RCC 7860 (cell line): ENCODE results near the gene KLK14.

Experiments
- DNase-seq: peaks from one replicate; pipeline ENCODE4 v3.0.0-alpha.2; 2015; ENCODE audit warnings: low spot score
- FAIRE-seq: peaks from 2 replicates; lab custom pipeline; 2012; peaks lifted over from hg19 to GRCh38; lab: Jason Lieb, UNC

The KLK14 gene

GRCh38 chr19:51082611-51083010 lies at the start of gene KLK14:
Gene KLK14 (minus strand): TSS chr19:51082887. CDS start chr19:51082614, 273 bp downstream.
- FAIRE-seq (no peak), DNase-seq (no peak)

GRCh38 chr19:51131780-51132680 lies 49.3 kb upstream of the KLK14 start:
- FAIRE-seq = no peak
- no peak for DNase-seq

GRCh38 chr19:51129716-51130115 lies 47.0 kb upstream of the KLK14 start:
- FAIRE-seq = no peak
- no peak for DNase-seq

- DNase-seq = no peak
- no peak for FAIRE-seq
Measured at GRCh38 chr19:51128227-51128626, 45.5 kb upstream of the KLK14 start.

GRCh38 chr19:51127755-51128154 lies 45.1 kb upstream of the KLK14 start:
- FAIRE-seq = no peak
- peak; percentile 24 for DNase-seq

GRCh38 chr19:51127032-51127431 lies 44.3 kb upstream of the KLK14 start:
- FAIRE-seq (no peak), DNase-seq (no peak)

GRCh38 chr19:51125421-51126075 lies 42.9 kb upstream of the KLK14 start:
- DNase-seq (no peak), FAIRE-seq (no peak)

GRCh38 chr19:51124729-51125128 lies 42.0 kb upstream of the KLK14 start, which contains the start of gene SIGLEC9:
Gene SIGLEC9 (plus strand): TSS chr19:51124906. CDS start chr19:51124975, 69 bp downstream.
- DNase-seq (no peak), FAIRE-seq (no peak)

- no peak for FAIRE-seq
- DNase-seq = no peak
Measured at GRCh38 chr19:51124216-51124615, 41.5 kb upstream of the KLK14 start.

- FAIRE-seq = no peak
- DNase-seq = no peak
Measured at GRCh38 chr19:51123802-51124201, 41.1 kb upstream of the KLK14 start.

GRCh38 chr19:51123381-51123800 lies 40.7 kb upstream of the KLK14 start:
- DNase-seq = no peak
- no peak for FAIRE-seq

- no peak for DNase-seq
- FAIRE-seq = no peak
Measured at GRCh38 chr19:51122112-51122981, 39.7 kb upstream of the KLK14 start.

- no peak for DNase-seq
- no peak for FAIRE-seq
Measured at GRCh38 chr19:51121257-51121656, 38.6 kb upstream of the KLK14 start.

- FAIRE-seq = no peak
Measured at GRCh38 chr19:51120160-51120559, 37.5 kb upstream of the KLK14 start.

GRCh38 chr19:51119611-51120010 lies 36.9 kb upstream of the KLK14 start:
- DNase-seq (no peak), FAIRE-seq (no peak)

More at GRCh38 chr19:51120160-51120559, 37.5 kb upstream of the KLK14 start:
- no peak for DNase-seq

GRCh38 chr19:51119101-51119500 lies 36.4 kb upstream of the KLK14 start:
- DNase-seq (no peak), FAIRE-seq (no peak)

GRCh38 chr19:51116736-51117286 lies 34.1 kb upstream of the KLK14 start:
- DNase-seq (no peak), FAIRE-seq (no peak)

GRCh38 chr19:51114087-51114729 lies 31.5 kb upstream of the KLK14 start:
- no peak for FAIRE-seq

GRCh38 chr19:51111606-51112005 lies 28.9 kb upstream of the KLK14 start:
- FAIRE-seq = no peak

More at GRCh38 chr19:51114087-51114729, 31.5 kb upstream of the KLK14 start:
- DNase-seq = no peak

GRCh38 chr19:51110666-51110971 lies 27.9 kb upstream of the KLK14 start:
- DNase-seq = no peak
- FAIRE-seq = no peak

More at GRCh38 chr19:51111606-51112005, 28.9 kb upstream of the KLK14 start:
- no peak for DNase-seq
